Embryonic facial prominence (tissue), 1 donor: ENCODE measurements around the gene NFYC.

ENCODE experiments used
- DNase-seq: peaks from one replicate; pipeline ENCODE4 v3.0.0-alpha.2; 2016; ENCODE audit errors: extremely low spot score

The NFYC gene

DNA sequence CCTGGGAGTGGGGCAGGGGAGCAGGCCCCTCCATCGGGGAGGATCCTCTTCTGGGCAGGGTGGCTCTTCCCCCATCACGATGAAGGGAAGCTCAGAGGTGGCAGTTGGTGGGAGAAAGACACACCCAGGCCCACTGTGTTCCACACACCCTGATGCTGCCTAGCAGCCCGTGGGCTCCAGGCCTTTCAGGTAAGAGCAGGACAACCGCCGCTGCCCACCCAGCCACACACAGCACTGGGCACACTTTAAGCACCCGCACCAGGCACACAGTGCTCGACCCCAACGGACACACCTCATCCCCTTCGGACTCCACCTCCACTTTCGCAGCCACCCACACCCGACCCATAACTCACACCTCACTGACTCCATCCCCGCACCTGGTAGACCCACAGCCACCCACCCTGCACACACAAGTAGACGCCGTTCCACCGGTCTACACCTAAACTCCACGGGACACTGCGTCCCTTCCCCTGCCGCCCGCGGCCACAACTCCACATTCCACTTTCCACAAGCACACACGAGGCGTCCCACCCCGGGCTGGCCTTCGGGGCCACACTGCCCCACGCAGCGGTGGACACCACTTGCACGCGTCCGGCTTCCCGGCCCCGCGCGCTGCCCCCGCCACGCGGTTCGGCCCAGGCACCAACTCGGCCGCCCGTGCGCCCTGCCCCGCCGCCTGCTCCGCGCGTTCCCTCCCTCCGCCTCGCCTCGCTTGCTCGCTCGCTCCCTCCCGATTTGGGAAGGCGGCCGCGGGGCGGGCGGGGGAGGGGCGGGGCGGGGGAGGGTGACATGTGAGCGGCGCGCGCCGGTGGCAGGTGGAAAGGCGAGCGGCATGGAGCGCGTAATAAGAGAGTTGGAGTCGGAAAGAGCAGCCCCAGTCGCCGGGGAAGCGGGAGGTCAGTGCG is 91.7 kb downstream of the NFYC start, which contains the start of gene KCNQ4:
Gene KCNQ4, plus strand, starts transcription at position 787 of the 905 bp plus-strand sequence. CDS start 307 bp downstream, outside the sequence.
- DNase-seq: no peak

DNA sequence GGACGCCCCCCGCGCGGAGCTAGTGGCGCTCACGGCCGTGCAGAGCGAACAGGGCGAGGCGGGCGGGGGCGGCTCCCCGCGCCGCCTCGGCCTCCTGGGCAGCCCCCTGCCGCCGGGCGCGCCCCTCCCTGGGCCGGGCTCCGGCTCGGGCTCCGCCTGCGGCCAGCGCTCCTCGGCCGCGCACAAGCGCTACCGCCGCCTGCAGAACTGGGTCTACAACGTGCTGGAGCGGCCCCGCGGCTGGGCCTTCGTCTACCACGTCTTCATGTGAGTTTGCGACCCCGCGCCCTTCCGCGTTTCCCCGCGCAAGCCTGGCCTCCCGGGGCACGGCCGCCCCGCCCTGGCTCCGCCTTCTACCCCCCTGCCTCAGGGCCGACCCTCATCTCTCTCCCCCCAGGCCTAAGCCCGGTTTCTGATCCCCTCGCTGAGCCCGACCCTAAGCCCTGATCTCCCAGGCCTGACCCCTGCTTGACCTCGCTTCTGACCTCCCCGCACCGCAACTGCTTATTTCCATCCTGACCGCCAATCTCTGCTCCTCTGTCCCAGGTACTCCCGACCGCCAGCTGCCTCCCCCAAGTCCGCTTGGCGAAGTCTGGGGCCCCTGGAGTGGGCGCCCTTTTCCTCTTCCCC is 92.8 kb downstream of the NFYC start:
- no peak for DNase-seq

DNA sequence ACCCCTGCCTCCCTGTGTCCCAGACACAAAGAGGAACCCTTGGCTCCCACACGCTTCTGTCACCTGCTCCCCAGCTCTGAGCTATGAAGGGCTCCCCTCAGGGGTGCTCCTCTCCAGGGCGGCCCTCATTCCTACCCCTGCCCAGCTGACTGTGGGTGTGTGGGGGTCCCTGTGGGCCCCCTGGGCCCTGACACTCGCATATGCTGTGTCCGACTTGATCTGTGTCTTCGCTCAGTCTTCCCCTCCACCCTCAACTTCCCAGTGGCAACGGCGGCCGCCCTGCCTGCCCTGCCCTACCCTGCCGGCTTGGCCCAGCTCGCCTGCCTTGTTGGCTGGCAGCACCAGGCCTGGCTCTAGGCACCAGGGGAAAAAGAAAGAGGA is 93.3 kb downstream of the NFYC start:
- DNase-seq: no peak

DNA sequence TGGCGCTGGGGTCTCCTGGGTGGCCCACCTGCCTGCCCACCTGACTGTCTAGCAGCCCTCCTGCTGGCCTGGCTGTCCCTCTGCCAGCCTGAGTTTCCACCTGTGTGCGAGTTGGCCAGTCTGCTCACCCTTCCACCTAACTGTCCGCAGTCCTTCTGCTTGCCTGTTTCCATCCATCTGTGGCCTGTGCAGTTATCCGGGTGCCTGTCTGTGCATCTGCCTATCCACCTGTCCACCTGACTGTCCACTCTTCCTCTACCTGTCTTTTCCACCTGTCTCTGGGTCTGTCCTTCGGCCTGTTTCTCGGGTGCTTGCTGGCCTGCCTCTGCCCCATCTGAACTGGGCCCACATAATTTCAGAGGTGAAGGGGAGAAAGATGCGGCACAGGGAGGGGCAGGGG is 93.9 kb downstream of the NFYC start:
- no peak for DNase-seq

DNA sequence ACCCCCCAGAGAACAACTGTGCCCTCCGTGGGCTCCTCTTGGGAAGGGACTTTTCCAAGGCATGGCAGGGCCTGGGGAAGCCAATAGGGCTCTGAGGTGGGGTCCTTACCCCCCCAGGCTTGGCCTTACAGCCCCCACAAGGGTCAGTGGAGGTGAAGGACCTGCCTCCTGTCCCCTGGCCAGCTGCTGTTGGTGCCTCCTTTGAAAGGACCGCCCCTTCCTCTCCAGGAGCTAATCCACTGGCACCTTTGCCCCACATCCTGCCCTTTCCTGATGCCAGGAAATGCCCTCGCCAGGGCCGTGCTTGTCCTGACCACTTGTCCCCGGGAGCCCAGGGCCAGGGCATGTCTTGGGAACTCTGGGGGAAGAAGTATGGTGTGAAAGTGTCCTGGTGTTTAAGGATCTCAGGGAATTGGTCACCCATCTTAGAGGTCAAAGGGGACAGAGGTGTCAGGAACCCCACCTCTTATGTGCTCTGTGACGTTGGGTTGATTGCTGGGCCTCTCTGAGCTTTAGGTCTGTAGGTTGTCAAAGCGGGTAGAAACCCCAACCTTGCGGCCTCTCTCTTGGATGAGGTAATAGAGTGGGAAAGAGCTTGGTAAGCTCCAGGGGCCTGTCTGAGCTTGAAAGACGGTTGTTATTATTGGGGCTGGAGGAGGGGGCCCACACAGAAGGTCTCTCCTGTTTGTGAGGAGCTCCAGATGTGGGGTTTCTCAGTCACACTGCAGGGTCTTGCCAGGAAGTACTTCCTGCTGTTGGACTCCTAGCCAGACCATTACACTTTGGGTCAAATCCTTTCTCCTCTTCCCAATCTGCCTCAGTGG is 94.9 kb downstream of the NFYC start:
- DNase-seq: no peak

DNA sequence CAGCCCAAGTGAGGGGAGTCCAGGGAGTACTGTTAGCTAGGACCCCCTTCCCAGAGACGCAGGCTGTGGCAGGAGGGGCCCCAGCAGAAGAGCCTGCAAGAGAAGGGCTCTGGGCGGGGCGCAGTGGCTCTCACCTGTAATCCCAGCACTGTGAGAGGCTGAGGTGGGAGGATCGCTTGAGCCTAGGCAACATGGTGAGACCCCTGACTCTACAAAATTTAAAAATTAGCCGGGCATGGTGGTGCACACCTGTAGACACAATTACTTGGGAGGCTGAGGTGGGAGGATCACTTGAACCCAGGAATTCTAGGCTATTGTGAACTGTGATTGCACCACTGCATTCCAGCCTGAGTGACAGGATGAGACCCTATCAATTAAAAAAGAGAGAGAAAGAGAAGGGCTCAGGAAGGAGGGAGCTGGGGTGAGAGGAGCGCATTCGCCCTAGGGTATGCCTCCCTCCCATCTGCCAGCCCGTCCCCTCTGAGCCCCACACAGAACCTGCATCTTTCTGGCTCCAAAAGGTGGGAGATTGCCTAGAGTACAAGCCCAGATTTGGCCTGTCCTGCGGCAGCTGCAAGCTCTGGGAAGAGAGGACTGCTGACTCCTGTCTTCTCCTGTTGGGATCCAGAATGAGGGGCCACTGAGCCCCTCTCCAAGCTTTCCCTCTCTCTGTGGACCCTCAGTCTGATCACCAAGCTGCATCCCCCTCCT is 95.6 kb downstream of the NFYC start:
- no peak for DNase-seq

DNA sequence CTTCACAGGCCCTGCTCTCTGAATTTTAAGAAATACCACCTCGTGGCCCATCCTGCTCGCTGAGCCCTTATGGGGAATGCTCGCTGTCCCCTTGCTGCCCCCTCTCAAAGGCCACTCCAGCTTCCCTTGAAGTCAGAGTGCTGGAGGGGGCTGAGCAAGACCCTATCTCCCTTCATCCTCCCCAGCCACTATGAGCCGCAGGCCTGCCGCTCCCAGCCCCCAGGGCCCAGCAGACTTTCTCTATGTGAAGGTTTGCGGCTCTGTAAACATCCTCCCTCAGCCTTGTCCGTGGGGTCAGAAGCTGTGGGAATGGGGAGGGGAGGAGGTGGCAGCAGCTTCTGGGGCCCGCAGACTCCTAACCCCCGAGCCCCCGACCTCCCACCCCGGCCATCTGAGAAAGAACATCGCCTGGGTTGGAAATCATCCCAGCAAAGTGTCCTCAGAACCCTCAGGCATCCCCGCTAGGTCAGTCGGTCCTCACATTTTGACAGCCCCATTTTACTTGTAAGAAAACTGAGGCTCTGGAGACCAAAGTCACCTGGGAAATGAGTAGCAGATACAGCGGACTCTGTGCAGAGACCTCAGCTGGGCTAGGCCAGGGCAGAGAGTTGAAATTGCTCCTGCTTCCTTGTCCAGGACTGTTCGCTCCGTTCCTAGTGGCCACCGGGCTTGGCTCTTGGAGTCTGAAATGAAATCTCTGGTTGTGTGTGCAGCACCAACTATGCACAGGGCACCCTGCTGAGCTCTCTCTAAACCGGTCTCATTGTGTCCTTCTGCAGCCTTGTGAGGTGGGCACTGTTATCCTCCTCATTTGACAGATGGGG is 96.4 kb downstream of the NFYC start:
- no peak for DNase-seq

DNA sequence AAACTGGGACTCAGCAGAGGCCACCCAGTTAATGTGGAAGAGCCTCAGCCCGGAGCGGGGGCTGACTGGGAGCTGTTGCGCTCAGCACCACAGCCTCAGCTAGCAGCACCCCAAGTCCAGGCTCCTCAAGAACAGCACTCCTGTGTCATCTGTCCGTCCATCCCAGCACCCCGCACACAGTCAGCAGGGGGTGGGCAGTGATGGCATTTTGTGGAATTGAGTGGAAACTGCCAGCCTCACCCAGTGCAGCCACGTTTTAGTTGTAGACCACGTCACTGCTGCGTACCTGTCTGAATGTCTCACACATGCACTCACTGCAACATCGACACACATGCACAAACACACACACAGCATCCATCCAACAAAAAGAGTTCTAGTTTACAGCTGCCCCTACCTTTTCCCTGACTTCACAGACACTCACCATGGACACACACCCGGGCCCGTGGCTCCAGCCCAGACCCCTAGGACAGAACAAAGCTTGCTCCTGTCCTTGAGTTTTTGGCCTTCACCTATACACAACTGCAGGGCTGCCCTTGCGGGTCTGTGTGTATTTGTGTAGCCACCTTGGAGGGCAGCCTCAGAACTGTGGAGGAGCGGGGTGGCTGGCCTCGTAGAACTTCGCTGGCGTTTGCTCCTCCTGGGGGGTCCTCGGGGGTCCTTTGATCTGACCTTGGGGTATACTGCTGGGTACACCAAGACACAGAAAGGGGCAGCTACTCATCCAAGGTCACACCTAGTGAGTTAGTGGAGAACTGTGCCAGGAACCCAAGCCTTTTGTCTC is 97.2 kb downstream of the NFYC start:
- DNase-seq: no peak

DNA sequence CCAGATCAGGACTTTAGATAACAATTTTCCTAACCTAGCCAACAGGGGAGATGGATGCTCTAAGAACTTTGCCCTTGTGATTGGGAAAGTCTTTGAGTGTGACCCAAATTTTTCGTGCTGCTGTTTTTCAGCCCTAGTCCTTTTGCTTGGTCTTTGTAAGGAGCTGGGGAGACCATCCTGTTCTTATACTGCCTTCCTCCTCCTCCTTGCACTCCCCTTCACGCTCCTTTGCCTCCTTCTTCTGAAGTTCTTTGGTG is 97.8 kb downstream of the NFYC start:
- DNase-seq: no peak

DNA sequence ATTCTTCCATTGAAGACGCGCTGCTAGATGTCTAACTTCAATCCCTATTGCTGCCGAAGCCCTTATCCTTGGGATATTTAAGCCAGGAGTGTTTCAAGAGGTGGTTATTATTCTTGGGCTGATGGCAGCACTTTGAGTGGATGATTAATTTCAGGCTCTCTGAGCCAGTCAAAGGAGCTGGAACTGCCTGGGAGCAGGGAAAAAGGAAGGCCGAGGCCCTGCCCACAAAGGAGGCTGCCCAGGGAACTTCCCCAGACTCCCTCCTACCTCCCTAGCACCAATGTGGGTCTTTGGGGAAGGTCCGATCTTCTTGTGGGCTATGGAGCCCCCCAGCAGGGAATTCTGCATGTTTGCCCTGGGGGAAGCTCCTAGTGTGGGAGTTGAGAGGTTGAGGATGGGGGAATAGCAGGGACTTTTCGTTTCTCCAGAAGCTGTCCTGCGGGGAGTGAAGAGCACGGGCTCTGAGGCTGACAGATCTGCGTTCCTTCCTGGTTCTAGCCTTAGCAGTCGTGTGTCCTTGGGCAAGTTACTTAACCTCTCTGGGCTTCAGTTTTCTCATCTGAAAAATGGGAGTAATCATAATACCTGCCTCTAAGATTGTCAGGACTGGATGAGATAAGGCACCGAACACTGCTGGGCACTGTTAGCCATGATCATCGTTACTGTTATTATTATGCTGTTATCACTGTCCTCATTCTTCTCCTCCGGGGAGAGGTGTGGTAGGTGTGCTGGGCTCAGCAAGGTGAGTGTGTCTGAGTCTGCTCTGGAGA is 98.3 kb downstream of the NFYC start:
- no peak for DNase-seq

DNA sequence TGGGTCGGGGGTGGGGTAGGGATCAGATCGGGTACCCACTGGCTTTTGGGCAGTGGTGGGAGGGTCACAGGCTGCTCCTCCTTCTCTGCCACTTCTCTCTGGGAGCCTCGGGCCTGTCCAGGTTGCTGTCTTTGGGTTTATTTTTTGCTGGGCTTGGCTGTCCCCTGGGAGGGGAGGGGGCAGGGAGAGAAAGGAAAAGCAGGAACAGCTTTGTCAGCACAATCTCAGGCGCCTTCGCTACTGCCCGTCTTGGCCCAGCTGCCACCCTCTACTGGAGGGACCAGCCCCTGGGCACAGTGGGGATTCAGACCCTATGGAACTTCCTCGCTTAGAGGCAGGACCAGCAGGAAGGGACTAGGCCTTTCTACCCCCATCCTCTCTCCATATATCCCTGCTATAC is 100.5 kb downstream of the NFYC start:
- DNase-seq: no peak

DNA sequence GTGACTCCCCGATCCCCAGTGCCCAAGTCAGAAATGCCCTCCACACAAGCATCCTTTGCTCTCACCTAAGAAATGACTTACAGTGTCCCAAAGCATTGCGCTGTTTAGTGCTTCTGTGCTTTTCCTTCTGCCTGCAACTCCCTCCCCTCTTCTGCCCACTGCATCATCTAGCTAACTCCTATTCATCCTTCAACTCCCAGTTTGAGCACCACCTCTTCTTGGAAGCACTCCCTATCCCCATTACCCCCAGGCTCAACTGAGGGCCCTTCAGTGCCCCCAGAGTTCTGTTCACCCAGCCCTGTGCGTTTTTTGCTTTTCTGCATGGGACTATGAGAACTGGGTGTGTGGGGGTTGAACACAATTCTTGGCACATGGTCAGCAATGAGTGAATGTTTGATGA is 102.1 kb downstream of the NFYC start:
- no peak for DNase-seq

DNA sequence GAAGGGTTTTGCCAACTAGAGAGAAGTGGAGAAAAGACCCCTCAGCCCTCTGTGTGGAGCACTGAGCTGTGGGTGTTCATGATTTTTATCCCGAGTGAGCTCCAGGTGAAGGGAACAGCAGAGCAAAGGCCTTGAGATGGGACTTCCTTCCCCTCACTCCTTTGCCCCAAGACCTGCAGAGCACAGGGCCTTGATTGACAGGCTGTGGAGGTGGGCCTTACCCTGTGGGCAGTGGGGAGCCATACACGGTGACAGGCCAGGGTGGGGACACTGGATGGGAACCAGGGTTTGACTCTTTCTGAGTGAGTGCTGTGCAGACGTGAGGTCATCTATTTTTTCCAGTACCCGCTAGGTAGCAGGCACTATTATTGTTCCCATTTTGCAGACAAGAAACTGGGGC is 102.5 kb downstream of the NFYC start:
- DNase-seq: no peak

DNA sequence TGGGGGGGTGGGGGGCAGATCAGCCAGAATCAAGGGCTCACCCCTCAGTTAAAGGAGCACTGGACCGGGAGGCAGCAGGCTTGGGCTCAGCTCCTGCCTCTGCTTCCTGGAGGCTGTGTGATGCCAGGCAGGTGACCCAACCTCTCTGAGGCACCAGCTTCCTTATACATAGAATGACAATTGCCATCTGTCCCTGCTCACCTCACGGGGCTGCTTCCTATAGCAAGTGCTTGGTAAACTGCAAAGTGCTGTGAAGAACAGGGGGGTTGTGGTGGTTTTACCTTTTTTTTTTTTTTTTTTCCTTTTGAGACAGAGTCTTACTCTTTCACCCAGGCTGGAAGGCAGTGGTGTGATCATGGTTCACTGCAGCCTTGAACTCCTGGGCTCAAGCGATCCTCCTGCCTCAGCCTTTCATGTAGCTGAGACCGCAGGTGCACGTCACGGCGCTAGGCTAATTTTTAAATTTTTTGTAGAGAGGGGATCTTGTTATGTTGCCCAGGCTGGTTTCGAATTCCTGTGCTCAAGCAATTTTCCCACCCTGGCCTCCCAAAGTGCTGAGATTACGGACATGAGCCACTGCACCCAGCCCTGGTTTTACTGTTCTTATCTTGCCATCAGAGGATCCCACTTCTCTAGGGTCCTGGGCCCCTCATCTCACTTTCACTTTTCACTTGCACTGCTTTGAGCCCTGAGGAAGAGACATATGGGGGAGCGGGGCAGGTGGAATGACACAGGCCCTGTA is 103.6 kb downstream of the NFYC start:
- DNase-seq: no peak

DNA sequence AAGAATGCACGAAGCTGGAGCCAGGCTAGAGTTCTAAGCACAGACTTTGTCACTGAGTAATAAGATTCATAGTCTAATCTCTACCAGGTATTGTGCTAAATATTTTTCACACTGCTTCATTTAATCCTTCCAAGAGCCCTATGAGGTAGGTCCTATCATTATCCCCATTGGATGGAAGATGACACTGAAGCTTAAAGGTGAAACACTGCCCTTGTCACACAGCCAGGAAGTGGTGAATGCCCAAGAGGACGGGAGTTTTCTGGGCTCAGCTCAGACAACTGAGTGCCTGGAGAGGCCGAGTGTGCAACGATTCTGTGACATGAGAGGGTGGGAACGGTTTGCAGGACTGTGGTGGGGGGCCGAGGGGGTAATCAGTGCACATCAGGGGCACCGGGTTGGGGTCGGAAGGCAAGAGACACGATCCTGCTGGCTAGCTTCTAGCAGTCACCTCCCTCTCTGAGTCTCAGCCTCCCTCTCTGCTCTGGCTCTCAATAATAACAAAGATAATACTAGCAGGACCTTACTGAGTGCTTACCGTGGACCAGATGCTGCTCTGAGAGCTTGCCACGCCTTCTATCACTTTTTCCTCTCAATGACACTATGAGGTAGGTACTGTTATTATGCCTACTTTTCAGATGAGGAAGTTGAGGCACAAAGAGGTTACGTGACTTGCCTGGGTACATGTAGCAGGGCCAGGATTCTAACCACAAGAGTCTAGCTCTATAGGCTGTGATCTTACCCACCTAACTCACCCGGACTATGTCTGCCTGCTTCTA is 104.5 kb downstream of the NFYC start:
- DNase-seq: no peak

DNA sequence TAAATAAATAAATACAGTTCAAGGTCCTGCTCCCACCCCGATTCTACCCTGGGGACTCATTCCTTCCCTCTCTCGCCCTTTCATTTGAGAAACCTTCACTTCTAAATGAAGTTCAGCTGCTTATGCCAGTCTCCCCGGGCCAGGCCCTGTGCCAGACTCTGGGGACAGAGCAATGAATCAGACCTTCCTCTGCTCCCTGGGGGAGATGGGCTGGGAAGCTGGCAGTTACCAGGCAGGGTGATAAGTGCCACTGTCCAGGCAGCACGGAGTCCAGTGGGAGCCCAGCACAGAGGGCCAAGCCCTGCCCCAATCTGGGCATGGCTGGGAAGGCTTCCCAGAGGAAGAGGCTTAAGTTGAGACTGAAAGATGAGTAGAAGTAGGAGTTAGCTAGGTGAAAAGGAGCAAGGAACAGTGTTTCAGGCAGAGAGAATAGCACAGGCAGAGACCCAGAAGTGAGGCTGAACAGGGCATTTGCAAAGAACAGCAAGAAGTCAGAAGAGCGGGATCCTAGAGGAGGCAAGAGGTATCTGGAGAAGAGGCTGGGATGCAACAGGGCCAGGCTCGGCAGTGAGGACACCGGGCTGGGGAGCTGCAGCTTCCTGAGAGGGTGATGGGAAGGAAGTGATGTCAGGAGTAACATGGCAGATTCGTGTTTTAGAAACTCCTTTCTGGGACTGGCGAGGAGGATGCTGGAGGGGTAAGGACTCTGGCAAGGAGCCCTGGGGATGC is 105.6 kb downstream of the NFYC start:
- no peak for DNase-seq

DNA sequence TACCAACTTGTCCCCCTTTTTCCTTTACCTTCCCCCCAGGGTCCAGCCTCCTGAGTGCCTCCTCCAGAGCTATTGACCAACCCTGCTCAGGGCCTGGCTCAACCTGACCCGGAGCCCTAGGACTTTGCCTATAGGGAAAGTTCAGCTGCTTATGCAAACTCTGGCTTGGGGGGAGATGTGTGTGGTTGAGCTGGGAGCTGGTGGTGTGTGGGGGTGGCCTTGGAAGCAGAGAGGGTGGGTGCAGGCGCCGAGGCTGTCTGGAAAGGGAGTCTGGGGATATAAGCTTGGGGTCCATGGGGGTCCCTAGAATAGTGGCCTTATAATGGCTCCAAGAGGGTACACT is 106.1 kb downstream of the NFYC start:
- DNase-seq: no peak
